Spleen (tissue), 11 donors: ENCODE results near the gene PARD3. TPM values are rescaled to one million over a fixed set of nuclear protein-coding genes. Genes with fewer than 3 reads are reported as not detected.

Experiments used
- DNase-seq: peaks from one replicate; pipeline ENCODE4 v3.0.0-alpha.2; 2020
- H3K27ac ChIP-seq, 8 donors: fragments of 200-600 bp; sonication (generic) in 7 of 8; 1 replicate in 4 of 8; 2 replicates in 4 of 8; pipeline versions ENCODE4 v1.5.0 to v1.8.0; 2016 to 2021; ENCODE audit warnings: inconsistent platforms in 4 of 8, mild to moderate bottlenecking in 4 of 8, moderate library complexity in 1 of 8
- H3K27me3 ChIP-seq, 7 donors: fragments of 200-600 bp; sonication (generic) in 6 of 7; replicated peaks in 1 of 7; 1 replicate in 4 of 7; 2 replicates in 3 of 7; pipeline versions ENCODE4 v1.5.0 to v1.8.0; 2016 to 2021; ENCODE audit warnings: inconsistent platforms in 3 of 7, mild to moderate bottlenecking in 1 of 7
- H3K36me3 ChIP-seq, 6 donors: fragments of 200-600 bp; sonication (generic) in 5 of 6; 1 replicate in 4 of 6; 2 replicates in 2 of 6; pipeline versions ENCODE4 v1.5.0 to v1.8.0; 2016 to 2021; ENCODE audit warnings: inconsistent platforms in 2 of 6
- H3K4me1 ChIP-seq, 6 donors: fragments of 200-600 bp; sonication (generic) in 5 of 6; 1 replicate in 3 of 6; 2 replicates in 3 of 6; pipeline versions ENCODE4 v1.5.0 to v1.8.0; 2016 to 2021; ENCODE audit warnings: inconsistent platforms in 3 of 6
- H3K4me3 ChIP-seq, 8 donors: fragments of 200-600 bp; sonication (generic) in 7 of 8; 1 replicate in 4 of 8; 2 replicates in 4 of 8; pipeline versions ENCODE4 v1.5.0 to v1.8.0; 2016 to 2021; ENCODE audit warnings: inconsistent platforms in 4 of 8, mild to moderate bottlenecking in 4 of 8, moderate library complexity in 2 of 8
- H3K9me3 ChIP-seq, 8 donors: fragments of 200-600 bp; sonication (generic) in 7 of 8; 1 replicate in 4 of 8; 2 replicates in 4 of 8; pipeline versions ENCODE4 v1.5.0 to v1.8.0; 2016 to 2021; ENCODE audit warnings: inconsistent platforms in 4 of 8
- CTCF ChIP-seq, 11 experiments: fragments of 200-600 bp in 7 of 11; fragments of 450-650 bp in 4 of 11; sonication (generic) in 4 of 11; IDR thresholded peaks in 8 of 11; conservative IDR thresholded peaks in 3 of 11; 1 replicate in 7 of 11; 2 replicates in 4 of 11; pipeline versions ENCODE4 v1.4.0 to v1.8.0; 2016 to 2021; ENCODE audit warnings: antibody characterized with exemption in 11 of 11, inconsistent platforms in 4 of 11, mild to moderate bottlenecking in 1 of 11
- POLR2A ChIP-seq, 3 donors: fragments of 450-650 bp; IDR thresholded peaks; one replicate each; pipeline ENCODE4 v1.5.1; 2017; ENCODE audit warnings: antibody characterized with exemption in 3 of 3, mild to moderate bottlenecking in 1 of 3
- POLR2AphosphoS5 ChIP-seq, 3 donors: sonication (generic); formaldehyde crosslinking; IDR thresholded peaks; one replicate each; pipeline ENCODE4 v1.5.1; 2017; ENCODE audit warnings: antibody characterized with exemption in 3 of 3
- WGBS, 5 donors: extraction: QIAGEN DNeasy Blood & Tissue Kit in 3 of 5; methylation state at CpG; one replicate each; pipeline versions ENCODE4 v1.1.5 to v1.1.7; 2013 to 2018; 5-methylcytosine and 5-hydroxymethylcytosine counted together
- intact Hi-C: fragments of 100-400 bp; cut with DNase I; formaldehyde crosslinking; loops from one replicate; pipeline ENCODE4 v1.15.0; 2023; ENCODE audit warnings: low total_unique reads
- polyA plus RNA-seq, 3 donors: library from polyadenylated mRNA; stranded (reverse); fragments of 200-250 nt; gene quantifications; one replicate each; pipeline ENCODE4 v1.2.1, GENCODE V29; 2013
- total RNA-seq, 7 donors: library from RNA; depleted of rRNA in 3 of 7; stranded (reverse); fragments of >200 nt in 3 of 7; fragmentation: NEBNext Ultra II Directional in 4 of 7; extraction: Animal tissue kit (Norgen Biotek cat#: 25700) in 4 of 7; gene quantifications; one replicate each; pipeline versions ENCODE4 v1.1.0 to v1.2.1, GENCODE V29; 2016 to 2021
- donor health status: healthy with polysubstance abuse.
- donor health status: DM: no; HTN: no; CAD: no; lungs with moderate emphysema.
- donor health status: DM: no; HTN: no; CAD: no.
- donor health status: Bipolar disorder and iron deficiency.
- donor health status: healthy.
- donor health status: DM: no; HTN: no; CAD: no.
- donor health status: DM: yes; HTN: yes; CAD: no.

The PARD3 gene
- total and polyA plus RNA-seq, 10 donors: 2.8 to 18.9 (median 10.8) TPM

GRCh38 chr10:34213805-34214197, 601.3 kb downstream of the PARD3 start:
- Histone ChIP-seq H3K27me3 (no peaks in the 10 kb centered on the region), H3K4me3 (no peak overlapping the region), H3K27ac (no peak overlapping the region), H3K9me3 (no peaks in the 10 kb centered on the region), H3K36me3 (no peaks in the 10 kb centered on the region), H3K4me1 (no peaks in the 10 kb centered on the region)
- no peak for DNase-seq
- intact Hi-C loops: no loop called here
- WGBS, 5 donors: 86 to 95% (median 89%) methylated on average over 5 of the region's 5 CpGs
- no peak for TF ChIP-seq POLR2AphosphoS5 (IDR thresholded peaks at IDR 0.05)
- no peak for TF ChIP-seq CTCF (IDR thresholded peaks at IDR 0.05 in 8 of 11, conservative IDR thresholded peaks at IDR 0.05 in 3 of 11)
- TF ChIP-seq POLR2A (IDR thresholded peaks at IDR 0.05): no peak

- Histone ChIP-seq H3K36me3 (no peaks in the 10 kb centered on the region), H3K9me3 (no peaks in the 10 kb centered on the region), H3K4me3 (no peak overlapping the region), H3K27ac (no peak overlapping the region), H3K27me3 (no peaks in the 10 kb centered on the region), H3K4me1 (no peaks in the 10 kb centered on the region)
- intact Hi-C loops: no loop called here
- TF ChIP-seq CTCF (IDR thresholded peaks at IDR 0.05 in 8 of 11, conservative IDR thresholded peaks at IDR 0.05 in 3 of 11) (no peak), POLR2AphosphoS5 (IDR thresholded peaks at IDR 0.05) (no peak), POLR2A (IDR thresholded peaks at IDR 0.05) (no peak)
- WGBS, 5 donors: 85 to 96% (median 89%) methylated on average over 6 of the region's 6 CpGs
- DNase-seq: no peak
Observed at GRCh38 chr10:34213193-34213804, 601.8 kb downstream of the PARD3 start.

GRCh38 chr10:34207343-34207742, 607.8 kb downstream of the PARD3 start:
- intact Hi-C loops: no loop called here
- WGBS, 5 donors: 64 to 80% (median 76%) methylated on average over 3 of the region's 3 CpGs
- no peaks in the 10 kb centered on the region for H3K9me3 ChIP-seq
- H3K36me3 ChIP-seq: no peaks in the 10 kb centered on the region
- H3K27ac ChIP-seq: no peak overlapping the region
- no peak overlapping the region for H3K4me3 ChIP-seq
- TF ChIP-seq POLR2A (IDR thresholded peaks at IDR 0.05) (no peak), CTCF (IDR thresholded peaks at IDR 0.05 in 8 of 11, conservative IDR thresholded peaks at IDR 0.05 in 3 of 11) (no peak), POLR2AphosphoS5 (IDR thresholded peaks at IDR 0.05) (no peak)
- no peaks in the 10 kb centered on the region for H3K4me1 ChIP-seq
- no peak for DNase-seq
- no peaks in the 10 kb centered on the region for H3K27me3 ChIP-seq

- 52 to 91% (median 69%) methylated on average over 1 of the region's 1 CpG for WGBS, 5 donors
- Histone ChIP-seq H3K9me3 (no peaks in the 10 kb centered on the region), H3K4me3 (no peak overlapping the region), H3K27me3 (no peaks in the 10 kb centered on the region), H3K4me1 (no peaks in the 10 kb centered on the region), H3K27ac (no peak overlapping the region), H3K36me3 (no peaks in the 10 kb centered on the region)
- DNase-seq: no peak
- intact Hi-C loops: no loop called here
- TF ChIP-seq CTCF (IDR thresholded peaks at IDR 0.05 in 8 of 11, conservative IDR thresholded peaks at IDR 0.05 in 3 of 11) (no peak), POLR2A (IDR thresholded peaks at IDR 0.05) (no peak), POLR2AphosphoS5 (IDR thresholded peaks at IDR 0.05) (no peak)
Observed at GRCh38 chr10:34206935-34207268, 608.2 kb downstream of the PARD3 start.
